Keratinocyte (primary cell): ENCODE measurements around the gene OR2F1. TPM values are rescaled to one million over a fixed set of nuclear protein-coding genes. Genes with fewer than 3 reads are reported as not detected.

Source experiments
- DNase-seq: peaks from one replicate; pipeline ENCODE4 v3.0.0-alpha.2; 2011; ENCODE audit warnings: low read depth, missing footprints, low spot score
- FAIRE-seq: peaks from 2 replicates; lab custom pipeline; 2011; peaks lifted over from hg19 to GRCh38; lab: Jason Lieb, UNC
- H2AFZ ChIP-seq: 2 replicates; pipeline ENCODE4 v1.6.0; 2012; ENCODE audit warnings: low read length, control low read depth, inconsistent platforms; ENCODE audit not compliant: control insufficient read depth
- H3K27ac ChIP-seq: 2 replicates; pipeline ENCODE4 v1.5.1; 2011; ENCODE audit warnings: low read length; ENCODE audit not compliant: control insufficient read depth, insufficient read depth
- H3K27me3 ChIP-seq: 3 replicates; pipeline ENCODE4 v1.6.0; 2011; ENCODE audit warnings: low read length; ENCODE audit not compliant: control insufficient read depth, insufficient read depth; ENCODE audit errors: extremely low read depth
- H3K36me3 ChIP-seq, 2 experiments: 2 replicates in 1 of 2; 3 replicates in 1 of 2; pipeline ENCODE4 v1.5.1; 2011; ENCODE audit warnings: low read length in 2 of 2, mild to moderate bottlenecking in 1 of 2; ENCODE audit not compliant: control insufficient read depth in 2 of 2, insufficient read depth in 2 of 2; ENCODE audit errors: extremely low read depth in 1 of 2
- H3K4me1 ChIP-seq: 3 replicates; pipeline ENCODE4 v1.5.1; 2011; ENCODE audit warnings: low read length; ENCODE audit not compliant: control insufficient read depth, insufficient read depth; ENCODE audit errors: extremely low read depth
- H3K4me2 ChIP-seq: 3 replicates; pipeline ENCODE4 v1.6.0; 2011; ENCODE audit warnings: low read depth, low read length; ENCODE audit not compliant: control insufficient read depth, insufficient read depth; ENCODE audit errors: extremely low read depth
- H3K4me3 ChIP-seq, 3 experiments: fragments of 200-600 bp in 1 of 3; sonication (generic) in 1 of 3; 2 replicates in 2 of 3; 3 replicates in 1 of 3; pipeline ENCODE4 v1.5.1; 2011 to 2016; ENCODE audit warnings: low read length in 3 of 3, mild to moderate bottlenecking in 3 of 3, control low read depth in 2 of 3, inconsistent platforms in 1 of 3, low read depth in 1 of 3, mixed read lengths in 1 of 3, mixed run types in 1 of 3, moderate library complexity in 1 of 3; ENCODE audit not compliant: control insufficient read depth in 2 of 3, insufficient read depth in 2 of 3; ENCODE audit errors: extremely low read depth in 1 of 3
- H3K79me2 ChIP-seq: 2 replicates; pipeline ENCODE4 v1.6.0; 2012; ENCODE audit warnings: low read length; ENCODE audit not compliant: control insufficient read depth, insufficient read depth
- H3K9ac ChIP-seq: 3 replicates; pipeline ENCODE4 v1.6.0; 2011; ENCODE audit warnings: low read length; ENCODE audit not compliant: control insufficient read depth, insufficient read depth; ENCODE audit errors: extremely low read depth
- H3K9me1 ChIP-seq: 3 replicates; pipeline ENCODE4 v1.6.0; 2011; ENCODE audit warnings: low read length; ENCODE audit not compliant: control insufficient read depth, insufficient read depth; ENCODE audit errors: extremely low read depth
- H3K9me3 ChIP-seq: 2 replicates; pipeline ENCODE4 v1.5.1; 2012; ENCODE audit warnings: low read depth, low read length; ENCODE audit not compliant: control insufficient read depth
- H4K20me1 ChIP-seq: 3 replicates; pipeline ENCODE4 v1.6.0; 2011; ENCODE audit warnings: low read length; ENCODE audit not compliant: control insufficient read depth, insufficient read depth; ENCODE audit errors: extremely low read depth
- EZH2 ChIP-seq: IDR thresholded peaks from one replicate; pipeline ENCODE4 v1.6.1; 2012; ENCODE audit warnings: inconsistent platforms, mild to moderate bottlenecking, low read length, moderate library complexity
- dilution Hi-C: fragments of 300-500 bp; cut with MboI; formaldehyde crosslinking; loops from one replicate; pipeline ENCODE4 v1.7.0; 2020; ENCODE audit warnings: low sequenced_read_pairs; ENCODE audit not compliant: extremely low pct_ligation_motif_present
- polyA plus RNA-seq, 5 experiments: library from polyadenylated mRNA; depleted of rRNA in 3 of 5; stranded (reverse) in 3 of 5; stranded (forward) in 1 of 5; unstranded in 1 of 5; fragments of >200 nt; gene quantifications; 1 replicate in 1 of 5; 2 replicates in 3 of 5; 3 replicates in 1 of 5; pipeline versions ENCODE4 v1.2.1 to v1.2.3, GENCODE V29; 2011 to 2012; ENCODE audit warnings: missing spikeins in 2 of 5, low read depth in 1 of 5, low replicate concordance in 1 of 5
- TF ChIP-seq, protein P1 (sequence below), 3 experiments: IDR thresholded peaks in 1 of 3; conservative IDR thresholded peaks in 1 of 3; optimal IDR thresholded peaks in 1 of 3; 2 replicates in 2 of 3; 3 replicates in 1 of 3; pipeline versions ENCODE3 to v1.5.1; 2011; ENCODE audit warnings: low read length in 3 of 3, mild to moderate bottlenecking in 3 of 3, moderate library complexity in 2 of 3, control low read depth in 1 of 3, inconsistent platforms in 1 of 3; ENCODE audit not compliant: insufficient read depth in 2 of 3; ENCODE audit errors: extremely low read depth in 1 of 3

The OR2F1 gene
- polyA plus RNA-seq, 1 donor (not counting 4 experiments of a cell fraction or from before 2014, with no cell fraction given): not detected

DNA sequence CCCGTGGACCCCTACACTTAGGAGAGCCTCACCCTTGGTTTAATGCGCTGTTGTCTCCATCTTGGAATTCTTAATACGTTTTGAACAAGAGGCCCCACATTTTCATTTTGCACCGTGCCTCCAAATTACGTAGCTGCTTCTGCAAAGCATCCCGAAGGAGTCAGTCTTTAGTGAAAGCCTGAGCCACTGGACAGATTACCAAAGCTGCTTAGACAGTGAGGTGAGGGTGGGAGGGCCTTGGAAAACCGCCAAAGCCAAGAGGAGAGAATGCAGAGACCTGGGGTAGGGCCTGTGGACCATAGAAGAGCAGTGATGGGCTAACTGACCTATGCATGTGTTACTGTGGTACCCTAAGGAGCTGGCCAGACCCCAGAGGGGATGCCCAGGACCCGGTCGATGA is 48.5 kb upstream of the OR2F1 start:
- no peak overlapping the region for H2AFZ ChIP-seq
- no peaks in the 10 kb centered on the region for H4K20me1 ChIP-seq
- H3K9me3 ChIP-seq: no peaks in the 10 kb centered on the region
- dilution Hi-C loops: no loop called here
- peaks cover 3% of the 10 kb centered on the region for H3K79me2 ChIP-seq
- peaks cover under 1% of the 10 kb centered on the region for H3K4me1 ChIP-seq
- DNase-seq (no peak), FAIRE-seq (no peak)
- H3K9ac ChIP-seq: no peak overlapping the region
- no peaks in the 10 kb centered on the region for H3K36me3 ChIP-seq
- no peaks in the 10 kb centered on the region for H3K9me1 ChIP-seq
- no peak overlapping the region for H3K4me2 ChIP-seq
- no peak for TF ChIP-seq EZH2
- TF ChIP-seq, protein P1, sequence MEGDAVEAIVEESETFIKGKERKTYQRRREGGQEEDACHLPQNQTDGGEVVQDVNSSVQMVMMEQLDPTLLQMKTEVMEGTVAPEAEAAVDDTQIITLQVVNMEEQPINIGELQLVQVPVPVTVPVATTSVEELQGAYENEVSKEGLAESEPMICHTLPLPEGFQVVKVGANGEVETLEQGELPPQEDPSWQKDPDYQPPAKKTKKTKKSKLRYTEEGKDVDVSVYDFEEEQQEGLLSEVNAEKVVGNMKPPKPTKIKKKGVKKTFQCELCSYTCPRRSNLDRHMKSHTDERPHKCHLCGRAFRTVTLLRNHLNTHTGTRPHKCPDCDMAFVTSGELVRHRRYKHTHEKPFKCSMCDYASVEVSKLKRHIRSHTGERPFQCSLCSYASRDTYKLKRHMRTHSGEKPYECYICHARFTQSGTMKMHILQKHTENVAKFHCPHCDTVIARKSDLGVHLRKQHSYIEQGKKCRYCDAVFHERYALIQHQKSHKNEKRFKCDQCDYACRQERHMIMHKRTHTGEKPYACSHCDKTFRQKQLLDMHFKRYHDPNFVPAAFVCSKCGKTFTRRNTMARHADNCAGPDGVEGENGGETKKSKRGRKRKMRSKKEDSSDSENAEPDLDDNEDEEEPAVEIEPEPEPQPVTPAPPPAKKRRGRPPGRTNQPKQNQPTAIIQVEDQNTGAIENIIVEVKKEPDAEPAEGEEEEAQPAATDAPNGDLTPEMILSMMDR (optimal IDR thresholded peaks at IDR 0.05 in 1 of 3, IDR thresholded peaks at IDR 0.05 in 1 of 3, conservative IDR thresholded peaks at IDR 0.05 in 1 of 3; ENCODE audit: extremely low read depth in 1 of 3, insufficient read depth in 2 of 3, low read length in 3 of 3): no peak
- no peak overlapping the region for H3K4me3 ChIP-seq
- H3K27ac ChIP-seq: no peak overlapping the region
- H3K27me3 ChIP-seq: no peaks in the 10 kb centered on the region

DNA sequence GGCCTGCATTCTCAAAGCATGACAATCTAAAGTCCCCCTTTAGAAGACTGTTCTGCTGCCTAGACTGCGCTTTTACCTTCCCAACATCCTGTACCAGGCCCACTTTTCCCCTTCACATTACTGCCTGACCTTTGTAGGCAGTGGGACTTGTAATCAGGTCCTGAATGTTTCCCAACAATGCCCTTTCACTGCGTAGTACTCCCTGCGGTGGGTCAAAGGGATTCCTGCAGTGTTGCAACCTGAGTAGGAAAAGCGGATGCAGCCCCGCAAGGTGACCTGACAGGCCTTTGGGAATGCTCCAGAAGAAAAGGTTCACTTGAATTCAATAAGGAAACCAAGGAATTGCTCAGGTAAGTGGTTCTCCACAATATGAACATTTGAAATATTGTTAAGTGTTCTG is 47.7 kb upstream of the OR2F1 start:
- Histone ChIP-seq H3K27me3 (no peaks in the 10 kb centered on the region), H2AFZ (no peak overlapping the region), H3K27ac (no peak overlapping the region), H3K9me1 (no peaks in the 10 kb centered on the region), H3K4me1 (no peaks in the 10 kb centered on the region), H4K20me1 (no peaks in the 10 kb centered on the region), H3K79me2 (no peaks in the 10 kb centered on the region), H3K9ac (no peak overlapping the region), H3K4me3 (no peak overlapping the region), H3K9me3 (no peaks in the 10 kb centered on the region), H3K4me2 (no peak overlapping the region), H3K36me3 (no peaks in the 10 kb centered on the region)
- TF ChIP-seq EZH2: no peak
- TF ChIP-seq, protein P1 (optimal IDR thresholded peaks at IDR 0.05 in 1 of 3, IDR thresholded peaks at IDR 0.05 in 1 of 3, conservative IDR thresholded peaks at IDR 0.05 in 1 of 3; ENCODE audit: extremely low read depth in 1 of 3, insufficient read depth in 2 of 3, low read length in 3 of 3): no peak
- no peak for DNase-seq
- no peak for FAIRE-seq
- dilution Hi-C loops: no loop called here
